GM12878 (cell line): ENCODE measurements around the gene TSPAN19.

ENCODE experiments used
- CBX5 ChIP-seq: sonication (generic); IDR thresholded peaks from 2 replicates; pipeline ENCODE4 v1.6.1; 2016; ENCODE audit warnings: low read depth, moderate library complexity, mild to moderate bottlenecking, inconsistent platforms
- FOXK2 ChIP-seq: fragments of 450-650 bp; IDR thresholded peaks from 2 replicates; pipeline ENCODE4 v1.6.1; 2017; ENCODE audit warnings: mild to moderate bottlenecking, moderate library complexity
- FOXM1 ChIP-seq: IDR thresholded peaks from 2 replicates; pipeline ENCODE4 v1.6.1; 2012; ENCODE audit warnings: low read depth, mild to moderate bottlenecking, inconsistent platforms, low read length, moderate library complexity
- JUNB ChIP-seq: IDR thresholded peaks from 2 replicates; pipeline ENCODE4 v1.6.1; 2016; ENCODE audit warnings: antibody characterized with exemption, mild to moderate bottlenecking
- JUND ChIP-seq: IDR thresholded peaks from 2 replicates; pipeline ENCODE4 v1.6.1; 2012; ENCODE audit warnings: low read depth, mild to moderate bottlenecking, low read length, improper control_type of control experiment, moderate library complexity
- MYC ChIP-seq: IDR thresholded peaks from 2 replicates; pipeline ENCODE4 v1.6.1; 2011; ENCODE audit warnings: mild to moderate bottlenecking, low read length, moderate library complexity, inconsistent platforms; ENCODE audit not compliant: insufficient read depth, insufficient replicate concordance, insufficient read length, severe bottlenecking
- SPI1 ChIP-seq: IDR thresholded peaks from 2 replicates; pipeline ENCODE4 v1.6.1; 2011; ENCODE audit warnings: low read depth, mild to moderate bottlenecking, low read length, moderate library complexity, borderline replicate concordance; ENCODE audit not compliant: insufficient read depth
- SRF ChIP-seq, 2 experiments: IDR thresholded peaks; 2 replicates each; pipeline ENCODE4 v1.6.1; 2011; ENCODE audit warnings: low read depth in 2 of 2, low read length in 2 of 2, mild to moderate bottlenecking in 1 of 2, moderate library complexity in 1 of 2
- ZNF24 ChIP-seq: fragments of 450-650 bp; IDR thresholded peaks from 2 replicates; pipeline ENCODE4 v1.6.1; 2017; ENCODE audit warnings: antibody characterized with exemption, mild to moderate bottlenecking
- TF ChIP-seq, protein P1 (sequence below), 3 experiments: IDR thresholded peaks in 2 of 3; conservative IDR thresholded peaks in 1 of 3; 2 replicates each; pipeline ENCODE4 v1.5.1; 2011; ENCODE audit warnings: low read depth in 3 of 3, low read length in 3 of 3, mild to moderate bottlenecking in 3 of 3, control low read depth in 2 of 3, moderate library complexity in 2 of 3, inconsistent platforms in 1 of 3, mixed read lengths in 1 of 3; ENCODE audit not compliant: control insufficient read depth in 2 of 3, insufficient read depth in 1 of 3; ENCODE audit errors: extremely low read depth in 1 of 3
- TF ChIP-seq, protein P2 (sequence below): fragments of 450-650 bp; formaldehyde crosslinking; IDR thresholded peaks from 2 replicates; pipeline ENCODE4 v1.4.0; 2022; ENCODE audit warnings: mild to moderate bottlenecking, moderate library complexity
- TF ChIP-seq, protein P3 (sequence below): fragments of 450-650 bp; formaldehyde crosslinking; IDR thresholded peaks from 2 replicates; pipeline ENCODE4 v1.4.0; 2020; ENCODE audit warnings: mild to moderate bottlenecking, moderate library complexity
- TF ChIP-seq, protein P4 (sequence below): IDR thresholded peaks from 2 replicates; pipeline ENCODE4 v1.6.1; 2011; ENCODE audit warnings: low read depth, low read length, improper control_type of control experiment, borderline replicate concordance

DNA sequence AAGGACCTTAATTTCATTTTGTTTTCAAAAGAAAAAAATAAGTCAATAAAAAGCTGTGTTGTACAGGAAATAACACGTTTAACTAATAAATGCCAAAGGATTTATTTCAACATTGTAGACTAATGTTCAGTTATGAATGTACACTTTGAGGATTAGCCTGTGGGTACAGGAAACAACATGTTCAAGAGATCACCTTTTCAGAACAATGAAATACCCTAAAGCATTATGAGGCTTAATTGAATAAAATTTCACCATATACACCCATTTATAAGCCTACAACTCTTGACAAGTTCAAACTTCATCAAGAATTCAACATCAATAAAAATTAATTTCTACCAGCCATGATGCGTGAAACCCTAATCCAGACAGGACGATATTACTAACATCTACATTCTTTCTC lies 66.9 kb downstream of the TSPAN19 start:
- TF ChIP-seq SPI1 (no peak), JUNB (no peak), CBX5 (no peak), MYC (no peak), FOXM1 (no peak), ZNF24 (no peak), JUND (no peak), SRF (IDR thresholded peaks at IDR 0.05; ENCODE audit: low read depth in 2 of 2, low read length in 2 of 2) (no peak), FOXK2 (no peak)
- TF ChIP-seq, protein P1, sequence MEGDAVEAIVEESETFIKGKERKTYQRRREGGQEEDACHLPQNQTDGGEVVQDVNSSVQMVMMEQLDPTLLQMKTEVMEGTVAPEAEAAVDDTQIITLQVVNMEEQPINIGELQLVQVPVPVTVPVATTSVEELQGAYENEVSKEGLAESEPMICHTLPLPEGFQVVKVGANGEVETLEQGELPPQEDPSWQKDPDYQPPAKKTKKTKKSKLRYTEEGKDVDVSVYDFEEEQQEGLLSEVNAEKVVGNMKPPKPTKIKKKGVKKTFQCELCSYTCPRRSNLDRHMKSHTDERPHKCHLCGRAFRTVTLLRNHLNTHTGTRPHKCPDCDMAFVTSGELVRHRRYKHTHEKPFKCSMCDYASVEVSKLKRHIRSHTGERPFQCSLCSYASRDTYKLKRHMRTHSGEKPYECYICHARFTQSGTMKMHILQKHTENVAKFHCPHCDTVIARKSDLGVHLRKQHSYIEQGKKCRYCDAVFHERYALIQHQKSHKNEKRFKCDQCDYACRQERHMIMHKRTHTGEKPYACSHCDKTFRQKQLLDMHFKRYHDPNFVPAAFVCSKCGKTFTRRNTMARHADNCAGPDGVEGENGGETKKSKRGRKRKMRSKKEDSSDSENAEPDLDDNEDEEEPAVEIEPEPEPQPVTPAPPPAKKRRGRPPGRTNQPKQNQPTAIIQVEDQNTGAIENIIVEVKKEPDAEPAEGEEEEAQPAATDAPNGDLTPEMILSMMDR (IDR thresholded peaks at IDR 0.05 in 2 of 3, conservative IDR thresholded peaks at IDR 0.05 in 1 of 3; ENCODE audit: control insufficient read depth in 2 of 3, extremely low read depth in 1 of 3, insufficient read depth in 1 of 3, low read depth in 3 of 3, low read length in 3 of 3) = no peak
- TF ChIP-seq, protein P2, sequence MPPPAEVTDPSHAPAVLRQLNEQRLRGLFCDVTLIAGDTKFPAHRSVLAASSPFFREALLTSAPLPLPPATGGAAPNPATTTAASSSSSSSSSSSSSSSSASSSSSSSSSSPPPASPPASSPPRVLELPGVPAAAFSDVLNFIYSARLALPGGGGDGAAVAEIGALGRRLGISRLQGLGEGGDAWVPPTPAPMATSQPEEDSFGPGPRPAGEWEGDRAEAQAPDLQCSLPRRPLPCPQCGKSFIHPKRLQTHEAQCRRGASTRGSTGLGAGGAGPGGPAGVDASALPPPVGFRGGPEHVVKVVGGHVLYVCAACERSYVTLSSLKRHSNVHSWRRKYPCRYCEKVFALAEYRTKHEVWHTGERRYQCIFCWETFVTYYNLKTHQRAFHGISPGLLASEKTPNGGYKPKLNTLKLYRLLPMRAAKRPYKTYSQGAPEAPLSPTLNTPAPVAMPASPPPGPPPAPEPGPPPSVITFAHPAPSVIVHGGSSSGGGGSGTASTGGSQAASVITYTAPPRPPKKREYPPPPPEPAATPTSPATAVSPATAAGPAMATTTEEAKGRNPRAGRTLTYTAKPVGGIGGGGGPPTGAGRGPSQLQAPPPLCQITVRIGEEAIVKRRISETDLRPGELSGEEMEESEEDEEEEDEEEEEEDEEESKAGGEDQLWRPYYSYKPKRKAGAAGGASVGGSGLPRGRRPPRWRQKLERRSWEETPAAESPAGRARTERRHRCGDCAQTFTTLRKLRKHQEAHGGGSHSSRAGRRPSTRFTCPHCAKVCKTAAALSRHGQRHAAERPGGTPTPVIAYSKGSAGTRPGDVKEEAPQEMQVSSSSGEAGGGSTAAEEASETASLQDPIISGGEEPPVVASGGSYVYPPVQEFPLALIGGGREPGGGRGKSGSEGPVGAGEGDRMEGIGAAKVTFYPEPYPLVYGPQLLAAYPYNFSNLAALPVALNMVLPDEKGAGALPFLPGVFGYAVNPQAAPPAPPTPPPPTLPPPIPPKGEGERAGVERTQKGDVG (CRISPR knock-in tag) = no peak
- TF ChIP-seq, protein P3, sequence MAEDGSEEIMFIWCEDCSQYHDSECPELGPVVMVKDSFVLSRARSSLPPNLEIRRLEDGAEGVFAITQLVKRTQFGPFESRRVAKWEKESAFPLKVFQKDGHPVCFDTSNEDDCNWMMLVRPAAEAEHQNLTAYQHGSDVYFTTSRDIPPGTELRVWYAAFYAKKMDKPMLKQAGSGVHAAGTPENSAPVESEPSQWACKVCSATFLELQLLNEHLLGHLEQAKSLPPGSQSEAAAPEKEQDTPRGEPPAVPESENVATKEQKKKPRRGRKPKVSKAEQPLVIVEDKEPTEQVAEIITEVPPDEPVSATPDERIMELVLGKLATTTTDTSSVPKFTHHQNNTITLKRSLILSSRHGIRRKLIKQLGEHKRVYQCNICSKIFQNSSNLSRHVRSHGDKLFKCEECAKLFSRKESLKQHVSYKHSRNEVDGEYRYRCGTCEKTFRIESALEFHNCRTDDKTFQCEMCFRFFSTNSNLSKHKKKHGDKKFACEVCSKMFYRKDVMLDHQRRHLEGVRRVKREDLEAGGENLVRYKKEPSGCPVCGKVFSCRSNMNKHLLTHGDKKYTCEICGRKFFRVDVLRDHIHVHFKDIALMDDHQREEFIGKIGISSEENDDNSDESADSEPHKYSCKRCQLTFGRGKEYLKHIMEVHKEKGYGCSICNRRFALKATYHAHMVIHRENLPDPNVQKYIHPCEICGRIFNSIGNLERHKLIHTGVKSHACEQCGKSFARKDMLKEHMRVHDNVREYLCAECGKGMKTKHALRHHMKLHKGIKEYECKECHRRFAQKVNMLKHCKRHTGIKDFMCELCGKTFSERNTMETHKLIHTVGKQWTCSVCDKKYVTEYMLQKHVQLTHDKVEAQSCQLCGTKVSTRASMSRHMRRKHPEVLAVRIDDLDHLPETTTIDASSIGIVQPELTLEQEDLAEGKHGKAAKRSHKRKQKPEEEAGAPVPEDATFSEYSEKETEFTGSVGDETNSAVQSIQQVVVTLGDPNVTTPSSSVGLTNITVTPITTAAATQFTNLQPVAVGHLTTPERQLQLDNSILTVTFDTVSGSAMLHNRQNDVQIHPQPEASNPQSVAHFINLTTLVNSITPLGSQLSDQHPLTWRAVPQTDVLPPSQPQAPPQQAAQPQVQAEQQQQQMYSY = no peak
- TF ChIP-seq, protein P4, sequence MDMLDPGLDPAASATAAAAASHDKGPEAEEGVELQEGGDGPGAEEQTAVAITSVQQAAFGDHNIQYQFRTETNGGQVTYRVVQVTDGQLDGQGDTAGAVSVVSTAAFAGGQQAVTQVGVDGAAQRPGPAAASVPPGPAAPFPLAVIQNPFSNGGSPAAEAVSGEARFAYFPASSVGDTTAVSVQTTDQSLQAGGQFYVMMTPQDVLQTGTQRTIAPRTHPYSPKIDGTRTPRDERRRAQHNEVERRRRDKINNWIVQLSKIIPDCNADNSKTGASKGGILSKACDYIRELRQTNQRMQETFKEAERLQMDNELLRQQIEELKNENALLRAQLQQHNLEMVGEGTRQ = no peak
